Liver (tissue), 3 donors: ENCODE data around the gene SHROOM2.

ENCODE experiments used
- CTCF ChIP-seq: fragments of 150-350 bp; IDR thresholded peaks from 2 replicates; pipeline ENCODE4 v1.5.1; 2017; ENCODE audit warnings: improper control_type of control experiment, low read depth, low read length; ENCODE audit not compliant: missing input control
- EGR1 ChIP-seq, 2 donors: IDR thresholded peaks; 2 replicates each; pipeline ENCODE4 v1.6.1; 2016 to 2018; ENCODE audit warnings: antibody characterized with exemption in 2 of 2, low read depth in 2 of 2
- FOXA1 ChIP-seq: IDR thresholded peaks from 2 replicates; pipeline ENCODE4 v1.6.1; 2016; ENCODE audit warnings: antibody characterized with exemption
- HNF4A ChIP-seq, 2 donors: conservative IDR thresholded peaks; 2 replicates each; pipeline ENCODE4 v1.6.1; 2016; ENCODE audit warnings: antibody characterized with exemption in 2 of 2, mild to moderate bottlenecking in 2 of 2
- RXRA ChIP-seq, 2 donors: IDR thresholded peaks; 2 replicates each; pipeline ENCODE4 v1.6.1; 2017 to 2018; ENCODE audit warnings: antibody characterized with exemption in 2 of 2, mild to moderate bottlenecking in 1 of 2
- SP1 ChIP-seq: IDR thresholded peaks from 2 replicates; pipeline ENCODE4 v1.6.1; 2018; ENCODE audit warnings: antibody characterized with exemption, mild to moderate bottlenecking
- YY1 ChIP-seq: IDR thresholded peaks from 2 replicates; pipeline ENCODE4 v1.6.1; 2016; ENCODE audit warnings: antibody characterized with exemption, mild to moderate bottlenecking
- ZBTB33 ChIP-seq: IDR thresholded peaks from 2 replicates; pipeline ENCODE4 v1.6.1; 2016; ENCODE audit warnings: antibody characterized with exemption
- TF ChIP-seq, protein P1 (sequence below): IDR thresholded peaks from 2 replicates; pipeline ENCODE4 v1.6.1; 2016; ENCODE audit warnings: antibody characterized with exemption
- donor health status: healthy.
- donor health status: healthy.

DNA sequence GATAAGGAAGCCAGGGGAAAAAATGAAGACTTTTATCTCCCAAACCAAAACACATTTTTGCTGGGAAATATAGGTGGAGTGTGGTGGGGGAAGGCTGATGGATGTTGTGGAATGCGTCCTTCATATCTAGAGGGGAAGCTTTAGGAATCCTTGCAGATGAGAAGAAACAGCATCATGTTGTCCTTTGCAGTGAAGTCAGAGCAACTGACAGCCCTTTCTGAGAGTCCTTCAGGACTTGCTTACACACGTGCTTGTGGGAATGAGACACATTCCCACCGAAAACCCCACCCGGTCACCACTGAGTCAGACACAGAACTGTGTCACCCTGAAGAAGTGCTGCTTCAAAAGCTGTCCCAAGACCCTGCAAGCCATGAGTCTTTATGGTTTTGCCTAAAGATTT lies 81.5 kb downstream of the SHROOM2 start:
- TF ChIP-seq CTCF, result no peak
- TF ChIP-seq, protein P1, sequence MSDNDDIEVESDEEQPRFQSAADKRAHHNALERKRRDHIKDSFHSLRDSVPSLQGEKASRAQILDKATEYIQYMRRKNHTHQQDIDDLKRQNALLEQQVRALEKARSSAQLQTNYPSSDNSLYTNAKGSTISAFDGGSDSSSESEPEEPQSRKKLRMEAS, result no peak
- no peak for TF ChIP-seq FOXA1
- TF ChIP-seq YY1, result no peak
- TF ChIP-seq ZBTB33, result no peak
- TF ChIP-seq SP1, result no peak
- TF ChIP-seq HNF4A (conservative IDR thresholded peaks at IDR 0.05), result no peak
- no peak for TF ChIP-seq RXRA (IDR thresholded peaks at IDR 0.05)
- TF ChIP-seq EGR1 (IDR thresholded peaks at IDR 0.05; ENCODE audit: low read depth in 2 of 2), result no peak
